ENCODE results near the gene NCKAP5. TPM values are rescaled to one million over a fixed set of nuclear protein-coding genes. Genes with fewer than 3 reads are reported as not detected.

The NCKAP5 gene
- total RNA-seq, 2 experiments from 2014 or later = not detected

DNA sequence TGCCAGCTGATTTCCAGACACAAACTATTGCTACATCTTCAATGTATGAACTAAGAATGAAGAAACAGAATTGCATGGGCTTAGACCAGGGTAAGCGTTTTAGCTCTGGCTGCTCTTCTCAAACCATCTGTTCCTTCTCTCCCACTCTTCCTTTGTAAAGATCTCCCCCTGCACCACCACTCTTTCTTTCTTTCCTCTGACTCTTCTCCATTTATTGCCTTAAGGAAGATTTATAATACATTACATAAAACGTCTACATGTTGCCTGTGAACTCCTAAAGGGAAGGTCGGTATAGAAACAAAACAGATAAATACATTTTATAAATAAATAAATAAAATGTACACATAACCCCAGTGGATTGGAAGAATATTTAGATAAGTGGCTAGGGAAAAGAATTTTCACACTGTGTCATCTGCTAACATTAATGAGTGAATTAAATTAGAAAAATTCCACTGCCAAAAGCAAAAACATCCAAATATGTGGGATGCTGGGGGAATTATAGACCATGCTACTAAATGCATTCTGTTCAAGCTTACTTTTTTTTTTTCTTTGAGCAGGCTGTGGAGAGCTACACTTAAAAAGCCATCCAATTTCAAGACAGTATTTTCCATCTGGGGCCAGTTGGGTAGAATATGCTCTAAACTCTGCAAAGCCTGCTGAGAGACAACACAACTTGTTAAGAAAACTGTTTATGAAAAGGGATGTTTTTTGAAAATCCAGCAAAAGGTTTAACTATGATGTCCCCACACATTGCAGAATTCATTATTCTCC lies 41.5 kb downstream of the NCKAP5 start:
- peaks cover 1% of the 10 kb centered on the region for H3K27me3 Mint-ChIP-seq
- H3K4me3 Mint-ChIP-seq = no peak overlapping the region
- no peak for ATAC-seq
- TF ChIP-seq, protein P1, sequence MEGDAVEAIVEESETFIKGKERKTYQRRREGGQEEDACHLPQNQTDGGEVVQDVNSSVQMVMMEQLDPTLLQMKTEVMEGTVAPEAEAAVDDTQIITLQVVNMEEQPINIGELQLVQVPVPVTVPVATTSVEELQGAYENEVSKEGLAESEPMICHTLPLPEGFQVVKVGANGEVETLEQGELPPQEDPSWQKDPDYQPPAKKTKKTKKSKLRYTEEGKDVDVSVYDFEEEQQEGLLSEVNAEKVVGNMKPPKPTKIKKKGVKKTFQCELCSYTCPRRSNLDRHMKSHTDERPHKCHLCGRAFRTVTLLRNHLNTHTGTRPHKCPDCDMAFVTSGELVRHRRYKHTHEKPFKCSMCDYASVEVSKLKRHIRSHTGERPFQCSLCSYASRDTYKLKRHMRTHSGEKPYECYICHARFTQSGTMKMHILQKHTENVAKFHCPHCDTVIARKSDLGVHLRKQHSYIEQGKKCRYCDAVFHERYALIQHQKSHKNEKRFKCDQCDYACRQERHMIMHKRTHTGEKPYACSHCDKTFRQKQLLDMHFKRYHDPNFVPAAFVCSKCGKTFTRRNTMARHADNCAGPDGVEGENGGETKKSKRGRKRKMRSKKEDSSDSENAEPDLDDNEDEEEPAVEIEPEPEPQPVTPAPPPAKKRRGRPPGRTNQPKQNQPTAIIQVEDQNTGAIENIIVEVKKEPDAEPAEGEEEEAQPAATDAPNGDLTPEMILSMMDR (IDR thresholded peaks at IDR 0.05) = no peak
- H3K36me3 Mint-ChIP-seq (ENCODE audit: low read depth) = no peaks in the 10 kb centered on the region
- POLR2A ChIA-PET = no interaction called here
- CTCF ChIA-PET = no interaction called here
- H3K4me1 Mint-ChIP-seq (ENCODE audit: low read depth) = no peaks in the 10 kb centered on the region
- intact Hi-C loops (cut with micrococcal nuclease) = no loop called here
- no peaks in the 10 kb centered on the region for H3K9me3 Mint-ChIP-seq
- H3K27ac Mint-ChIP-seq = no peak overlapping the region
- no peak for DNase-seq

DNA sequence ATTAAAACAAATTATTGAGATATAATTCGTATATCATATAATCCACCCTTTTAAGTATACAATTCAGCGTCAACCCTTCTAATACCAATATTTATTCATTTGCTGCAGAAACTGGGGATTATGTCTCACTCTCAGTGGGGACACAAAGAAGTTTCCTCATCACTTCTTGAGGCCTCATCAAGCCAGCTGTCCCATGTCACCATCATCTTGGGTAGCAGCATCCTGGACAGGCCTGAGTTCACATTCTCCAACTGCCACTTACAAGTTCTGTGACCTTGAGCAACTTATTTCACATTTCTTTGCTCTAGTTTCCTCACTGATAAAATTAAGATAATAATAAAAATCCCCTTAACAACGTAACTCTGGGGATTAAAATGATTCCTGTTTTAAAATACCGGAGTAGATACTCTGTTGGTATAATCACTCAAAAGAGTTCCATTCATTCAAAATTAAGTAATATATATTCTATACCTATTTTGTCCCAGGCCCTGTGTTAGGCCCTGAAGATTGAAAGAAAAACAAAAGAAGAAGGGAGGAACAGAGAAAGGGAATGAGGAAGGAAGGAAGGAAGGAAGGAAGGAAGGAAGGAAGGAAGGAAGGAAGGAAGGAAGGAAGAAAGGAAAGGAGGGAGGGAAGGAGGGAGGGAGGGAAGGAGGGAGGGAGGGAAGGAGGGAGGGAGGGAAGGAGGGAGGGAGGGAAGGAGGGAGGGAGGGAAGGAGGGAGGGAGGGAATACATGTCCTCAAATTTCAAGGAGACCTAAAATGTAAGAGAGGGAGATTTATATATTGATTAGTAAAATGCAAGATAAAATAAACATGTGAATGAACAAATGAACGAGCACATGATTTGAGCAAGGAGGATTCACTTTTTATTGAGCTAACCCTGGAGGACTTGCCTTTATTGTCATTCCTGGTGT lies 42.4 kb downstream of the NCKAP5 start:
- DNase-seq = no peak
- TF ChIP-seq, protein P1 (IDR thresholded peaks at IDR 0.05) = no peak
- Mint-ChIP-seq H3K27ac (no peak overlapping the region), H3K4me1 (ENCODE audit: low read depth) (no peaks in the 10 kb centered on the region), H3K9me3 (no peaks in the 10 kb centered on the region), H3K27me3 (peaks cover under 1% of the 10 kb centered on the region), H3K36me3 (ENCODE audit: low read depth) (no peaks in the 10 kb centered on the region), H3K4me3 (no peak overlapping the region)
- ChIA-PET CTCF (no interaction called here), POLR2A (no interaction called here)
- ATAC-seq = no peak
- intact Hi-C loops (cut with micrococcal nuclease) = no loop called here

- no peak overlapping the region for H3K27ac Mint-ChIP-seq
- intact Hi-C loops (cut with micrococcal nuclease) = no loop called here
- no peaks in the 10 kb centered on the region for H3K27me3 Mint-ChIP-seq
- no peaks in the 10 kb centered on the region for H3K36me3 Mint-ChIP-seq (ENCODE audit: low read depth)
- POLR2A ChIA-PET = no interaction called here
- TF ChIP-seq, protein P1 (IDR thresholded peaks at IDR 0.05) = no peak
- H3K4me1 Mint-ChIP-seq (ENCODE audit: low read depth) = no peaks in the 10 kb centered on the region
- no peak for DNase-seq
- ATAC-seq = no peak
- H3K4me3 Mint-ChIP-seq = no peak overlapping the region
- no peaks in the 10 kb centered on the region for H3K9me3 Mint-ChIP-seq
- CTCF ChIA-PET = no interaction called here
Measured at GRCh38 chr2:133525090-133525489, 43.2 kb downstream of the NCKAP5 start.

- no peaks in the 10 kb centered on the region for H3K9me3 Mint-ChIP-seq
- ChIA-PET CTCF (no interaction called here), POLR2A (no interaction called here)
- TF ChIP-seq, protein P1 (IDR thresholded peaks at IDR 0.05) = no peak
- intact Hi-C loops (cut with micrococcal nuclease) = no loop called here
- ATAC-seq = no peak
- H3K4me1 Mint-ChIP-seq (ENCODE audit: low read depth) = no peaks in the 10 kb centered on the region
- no peak for DNase-seq
- no peak overlapping the region for H3K4me3 Mint-ChIP-seq
- H3K27ac Mint-ChIP-seq = no peak overlapping the region
- H3K27me3 Mint-ChIP-seq = no peaks in the 10 kb centered on the region
- H3K36me3 Mint-ChIP-seq (ENCODE audit: low read depth) = no peaks in the 10 kb centered on the region
Measured at GRCh38 chr2:133523406-133523805, 44.9 kb downstream of the NCKAP5 start.

DNA sequence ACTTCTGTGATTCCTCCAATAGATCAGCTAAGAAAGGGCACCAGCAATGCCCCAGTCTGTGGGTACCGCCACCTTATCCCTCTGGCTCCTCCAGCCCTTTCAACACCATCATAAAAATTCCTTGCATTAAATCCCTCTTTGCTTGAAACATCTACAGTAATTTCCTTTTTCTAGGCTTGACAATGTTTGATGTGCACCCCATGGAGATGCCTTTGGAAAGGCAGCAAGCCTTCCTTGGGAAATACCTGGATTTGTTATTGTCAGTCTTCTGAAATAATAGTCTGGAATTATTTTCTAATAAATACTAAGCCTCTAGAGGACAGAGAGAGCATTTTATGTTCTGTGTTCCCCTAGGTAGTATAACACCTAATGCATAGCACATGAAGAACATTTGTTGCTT lies 46.1 kb downstream of the NCKAP5 start:
- TF ChIP-seq, protein P1 (IDR thresholded peaks at IDR 0.05) = no peak
- no peaks in the 10 kb centered on the region for H3K36me3 Mint-ChIP-seq (ENCODE audit: low read depth)
- ATAC-seq (no peak), DNase-seq (no peak)
- no peaks in the 10 kb centered on the region for H3K4me1 Mint-ChIP-seq (ENCODE audit: low read depth)
- POLR2A ChIA-PET = no interaction called here
- intact Hi-C loops (cut with micrococcal nuclease) = no loop called here
- no peak overlapping the region for H3K4me3 Mint-ChIP-seq
- H3K27me3 Mint-ChIP-seq = no peaks in the 10 kb centered on the region
- no peaks in the 10 kb centered on the region for H3K9me3 Mint-ChIP-seq
- CTCF ChIA-PET = no interaction called here
- no peak overlapping the region for H3K27ac Mint-ChIP-seq
